GM18526 (cell line): Measurements from ENCODE around the gene MYT1.

ENCODE experiments used
- POLR2A ChIP-seq: IDR thresholded peaks from 3 replicates; pipeline ENCODE4 v1.6.1; 2011; ENCODE audit not compliant: insufficient read length; ENCODE audit errors: extremely low read depth

MYT1 gene

DNA sequence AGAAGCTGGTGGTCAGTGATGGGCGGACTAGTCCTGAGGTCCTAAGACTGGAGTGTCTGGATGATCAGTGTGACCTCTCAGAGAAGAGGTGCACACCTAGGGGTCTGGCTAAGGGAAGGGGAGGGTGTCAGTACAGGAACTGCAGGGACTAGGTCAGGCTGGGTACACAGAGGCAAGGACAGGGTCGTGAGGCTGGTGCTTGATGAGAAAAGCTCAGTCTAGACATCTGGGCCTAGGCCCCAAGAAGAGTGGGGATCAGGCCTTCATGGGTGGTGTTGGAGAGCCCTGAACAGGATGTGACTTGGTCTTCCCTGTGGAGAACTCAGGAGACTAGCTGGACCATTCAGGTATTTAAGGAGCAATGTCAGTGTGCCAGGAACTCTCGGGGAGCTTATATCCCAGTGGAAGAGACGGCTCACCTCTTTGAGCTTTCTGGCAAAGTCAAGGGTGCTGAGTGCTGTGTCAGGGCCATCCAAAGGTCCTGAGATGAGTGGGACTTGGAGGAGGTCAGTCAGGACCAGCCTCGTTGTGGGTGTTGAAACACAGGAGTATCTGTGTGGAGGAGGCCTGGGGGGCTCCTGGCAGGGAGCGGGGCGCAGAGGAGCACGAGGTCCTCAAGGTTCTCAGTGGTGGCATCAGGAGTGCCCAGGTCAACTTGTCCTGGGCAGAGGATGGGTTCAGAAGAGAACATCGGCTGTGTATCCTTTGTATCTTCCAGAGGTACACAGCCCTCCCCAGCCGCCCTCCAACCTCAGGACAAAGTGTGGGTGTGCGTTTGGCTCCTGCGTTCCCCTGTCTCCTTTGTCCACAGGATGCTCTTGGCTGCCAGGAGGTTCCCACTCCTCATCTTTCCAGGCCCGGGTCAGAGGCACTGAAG, 13.3 kb upstream of the MYT1 start:
- no peak for TF ChIP-seq POLR2A

- TF ChIP-seq POLR2A, result no peak
Measured at GRCh38 chr20:64151633-64152530, 12.4 kb upstream of the MYT1 start.

GRCh38 chr20:64152906-64153305, 11.3 kb upstream of the MYT1 start:
- TF ChIP-seq POLR2A, result no peak

DNA sequence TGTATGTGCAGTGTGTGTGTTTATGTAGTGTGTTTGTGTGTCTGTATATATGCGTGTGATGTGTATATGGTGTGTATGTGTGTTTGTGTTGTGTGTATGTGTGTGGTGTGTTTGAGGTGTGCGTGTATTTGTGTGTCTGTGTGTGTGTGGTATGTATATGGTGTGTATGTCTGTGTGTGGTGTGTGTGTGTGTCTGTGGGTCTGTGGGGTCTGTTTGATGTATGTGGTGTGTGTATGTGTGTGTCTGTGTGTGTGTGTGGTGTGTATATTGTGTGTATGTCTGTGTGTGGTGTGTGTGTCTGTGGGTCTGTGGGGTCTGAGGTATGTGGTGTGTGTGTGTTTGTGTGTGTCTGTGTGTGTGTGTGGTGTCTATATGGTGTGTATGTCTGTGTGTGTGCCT, 10.8 kb upstream of the MYT1 start:
- no peak for TF ChIP-seq POLR2A

DNA sequence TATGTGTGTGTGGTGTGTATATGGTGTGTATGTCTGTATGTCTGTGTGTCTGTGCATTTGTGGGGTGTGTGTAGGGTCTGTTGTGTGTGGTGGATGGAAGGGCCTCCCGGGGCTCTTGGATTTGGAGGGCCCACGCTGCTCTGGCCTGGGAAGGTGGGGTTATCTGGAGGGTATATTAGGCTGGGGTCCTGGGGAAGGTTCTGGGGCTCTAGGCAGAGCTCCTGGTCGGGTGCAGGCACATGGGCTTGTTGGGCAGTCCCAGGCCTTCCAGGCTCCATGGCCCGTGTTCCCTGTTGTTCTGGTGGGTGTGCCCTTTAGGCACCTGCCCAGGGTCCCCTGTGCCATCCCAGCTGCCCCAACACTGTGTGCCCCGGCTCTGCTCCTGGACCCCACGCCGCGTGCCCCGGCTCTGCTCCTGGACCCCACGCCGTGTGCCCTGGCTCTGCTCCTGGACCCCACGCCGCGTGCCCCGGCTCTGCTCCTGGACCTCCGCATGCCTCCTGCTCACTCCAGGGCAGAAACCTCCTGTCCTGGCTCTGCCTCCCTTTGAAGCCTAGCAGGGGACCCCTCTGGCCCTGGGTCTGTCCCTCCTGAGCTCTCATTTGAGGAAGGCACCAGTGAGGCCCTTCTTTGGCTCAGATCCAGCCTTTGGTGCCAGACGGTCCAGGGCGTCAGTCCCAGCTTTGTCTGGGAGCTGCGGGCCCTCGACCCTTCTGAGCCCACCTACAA, 10.2 kb upstream of the MYT1 start:
- no peak for TF ChIP-seq POLR2A

- TF ChIP-seq POLR2A, result no peak
Measured at GRCh38 chr20:64154590-64155257, 9.5 kb upstream of the MYT1 start.

- no peak for TF ChIP-seq POLR2A
Measured at GRCh38 chr20:64155258-64156135, 8.8 kb upstream of the MYT1 start.

DNA sequence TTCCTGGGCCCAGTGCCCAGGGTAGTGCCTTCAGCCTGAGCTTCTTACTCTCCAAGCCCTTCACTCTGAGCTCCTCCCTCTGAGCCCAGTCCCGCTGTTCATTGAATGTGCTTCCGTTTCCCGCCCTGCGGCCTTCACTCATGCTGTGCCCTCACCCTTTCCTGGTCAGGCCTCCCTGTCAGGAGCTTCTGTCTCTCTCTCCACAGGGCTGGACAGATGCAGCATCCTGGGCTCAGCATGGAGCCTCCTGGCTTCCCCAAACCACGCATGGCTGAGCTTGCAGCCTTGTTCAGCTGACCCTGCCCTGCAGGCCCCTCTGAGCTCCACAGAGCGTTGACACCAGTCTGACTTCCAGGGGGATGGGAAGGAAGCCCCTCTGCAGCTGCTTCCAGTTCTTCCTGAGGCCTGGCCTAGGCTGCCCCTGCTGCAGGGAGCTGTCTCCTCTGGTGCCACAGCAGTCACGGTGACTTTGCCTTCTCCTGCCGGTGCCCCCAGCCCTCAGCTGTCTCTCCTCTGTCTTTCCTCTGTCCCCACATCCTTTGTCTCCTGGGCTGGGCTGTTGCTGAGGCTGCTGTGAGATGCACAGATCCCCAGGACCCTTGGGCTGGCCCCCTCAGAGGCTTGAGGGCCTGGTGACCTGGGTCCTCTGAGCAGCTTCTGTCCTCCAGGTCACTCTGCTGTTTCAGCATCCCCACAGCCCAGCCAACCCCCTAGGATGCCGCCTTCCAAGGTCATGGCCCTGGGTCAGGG, 7.9 kb upstream of the MYT1 start:
- TF ChIP-seq POLR2A, result no peak

DNA sequence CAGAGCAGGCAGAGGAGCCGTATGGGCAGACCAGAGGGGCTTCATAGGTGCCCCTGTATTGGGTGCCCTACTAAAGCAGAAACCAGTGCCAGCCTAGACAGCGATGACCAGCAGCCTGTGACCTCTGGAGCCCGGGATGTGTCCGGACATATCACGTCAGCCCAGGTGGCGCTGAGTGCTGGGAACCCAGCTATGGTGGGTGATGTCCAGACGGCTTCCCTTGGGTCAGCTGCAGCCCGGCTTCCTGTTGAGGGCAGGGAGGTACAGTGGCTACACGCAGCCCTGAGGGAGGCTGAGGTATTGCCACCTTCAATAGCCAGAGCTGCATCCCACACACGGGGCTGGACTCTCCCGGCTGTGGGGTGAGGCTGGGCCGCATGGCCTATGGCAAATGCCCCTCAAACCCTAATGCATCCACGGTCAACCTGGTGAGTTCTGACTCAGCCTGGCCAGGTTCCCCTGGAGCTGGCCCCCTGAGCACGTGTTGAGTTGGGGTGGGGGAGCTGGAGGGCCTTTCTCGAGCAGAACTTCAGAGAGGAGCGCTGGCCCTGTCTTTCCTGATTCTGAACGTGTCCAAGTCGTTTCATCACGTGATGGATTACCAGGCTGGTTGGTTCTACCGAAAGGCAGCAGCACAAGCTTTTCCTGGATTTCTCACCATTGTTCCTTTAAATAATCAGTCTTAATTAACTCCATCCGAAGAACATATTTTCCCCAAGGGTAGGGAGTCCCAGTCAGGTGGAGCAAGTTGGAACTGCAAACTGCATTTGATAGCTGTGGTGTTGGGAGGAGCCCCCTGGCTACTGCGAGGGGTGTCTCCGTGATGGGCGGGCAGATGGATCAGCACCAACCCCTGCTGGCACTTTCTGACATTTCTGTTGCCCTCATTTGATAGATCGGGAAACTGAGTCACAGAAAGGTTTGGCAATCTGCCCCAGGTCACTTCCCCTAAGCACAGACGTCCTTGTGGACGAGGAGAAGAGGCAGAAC, 7.1 kb upstream of the MYT1 start:
- no peak for TF ChIP-seq POLR2A

DNA sequence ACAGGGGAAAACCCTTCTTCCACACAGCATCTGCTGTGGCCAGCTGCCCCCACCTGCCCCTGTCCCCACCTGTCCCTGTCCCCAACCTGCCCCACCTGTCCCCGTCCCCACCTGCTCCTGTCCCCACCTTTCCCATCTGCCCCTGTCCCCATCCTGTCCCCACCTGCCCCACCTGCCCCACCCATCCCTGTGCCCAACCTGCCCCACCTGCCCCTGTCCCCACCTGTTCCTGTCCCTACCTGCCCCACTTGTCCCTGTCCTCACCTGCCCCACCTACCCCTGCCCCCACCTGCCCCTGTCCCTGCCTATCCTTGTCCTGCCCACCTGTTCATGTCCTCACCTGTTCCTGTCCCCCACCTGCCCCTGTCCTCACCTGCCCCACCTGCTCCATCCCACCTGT, 6.4 kb upstream of the MYT1 start:
- TF ChIP-seq POLR2A, result no peak

DNA sequence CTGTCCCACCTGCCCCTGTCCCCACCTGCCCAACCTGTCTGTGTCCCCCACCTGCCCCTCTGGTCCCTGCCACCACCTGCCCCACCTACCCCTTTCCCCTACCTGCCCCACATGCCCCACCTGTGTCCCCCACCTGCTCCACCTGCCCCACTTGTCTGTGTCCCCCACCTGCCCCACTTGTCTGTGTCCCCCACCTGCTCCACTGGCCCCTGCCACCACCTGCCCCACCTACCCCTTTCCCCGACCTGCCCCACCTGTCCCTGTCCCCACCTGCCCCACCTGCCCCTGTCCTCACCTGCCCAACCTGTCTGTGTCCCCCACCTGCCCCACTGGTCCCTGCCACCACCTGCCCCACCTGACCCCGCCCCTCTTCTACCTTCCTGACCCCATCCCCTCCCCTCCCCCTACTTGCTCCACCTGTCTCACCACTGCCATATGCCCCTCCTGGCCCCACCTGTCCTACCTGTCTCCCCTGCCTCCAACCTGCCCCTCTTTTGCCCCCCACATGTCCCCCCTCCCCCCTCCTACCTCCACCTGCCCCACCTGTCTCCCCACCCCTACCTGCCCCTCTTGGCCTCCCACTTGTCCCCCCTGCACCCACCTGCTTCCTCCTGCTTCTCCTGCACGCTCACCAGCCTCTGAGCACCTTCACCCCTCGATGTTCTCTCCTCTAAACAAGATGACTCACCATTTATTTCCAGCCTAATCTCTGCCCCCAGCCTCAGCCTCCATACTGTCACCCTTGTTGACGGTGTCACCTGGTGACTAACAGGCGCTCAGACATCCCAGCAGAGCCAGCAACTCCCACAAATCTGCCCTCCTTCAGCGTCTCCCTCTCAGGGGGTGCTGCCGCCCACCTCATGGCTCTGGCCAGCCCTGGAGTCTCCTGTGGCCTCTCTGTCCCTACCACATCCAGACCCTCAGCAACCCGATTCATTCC, 5.6 kb upstream of the MYT1 start:
- no peak for TF ChIP-seq POLR2A
